SIG-M5 treated with dmso at 0.1 percent for 504 hours (cell line): ENCODE measurements around the gene CCDC146.
A peak's percentile ranks its signal among the peaks of the same experiment; 100 is the strongest.
"Not testable (repeated sequence)": the region's sequence is repeated elsewhere in the genome, so short reads cannot be mapped to it uniquely, and the experiment has no call there.

Experiments
- DNase-seq: peaks from one replicate; lab custom pipeline; 2025; ENCODE audit not compliant: unreplicated experiment; lab: John Stamatoyannopoulos, UW

CCDC146 gene

GRCh38 chr7:77244222-77244934, 122.0 kb downstream of the CCDC146 start:
- no peak for DNase-seq

- no peak for DNase-seq
Observed at GRCh38 chr7:77245015-77245755, 122.8 kb downstream of the CCDC146 start.

DNA sequence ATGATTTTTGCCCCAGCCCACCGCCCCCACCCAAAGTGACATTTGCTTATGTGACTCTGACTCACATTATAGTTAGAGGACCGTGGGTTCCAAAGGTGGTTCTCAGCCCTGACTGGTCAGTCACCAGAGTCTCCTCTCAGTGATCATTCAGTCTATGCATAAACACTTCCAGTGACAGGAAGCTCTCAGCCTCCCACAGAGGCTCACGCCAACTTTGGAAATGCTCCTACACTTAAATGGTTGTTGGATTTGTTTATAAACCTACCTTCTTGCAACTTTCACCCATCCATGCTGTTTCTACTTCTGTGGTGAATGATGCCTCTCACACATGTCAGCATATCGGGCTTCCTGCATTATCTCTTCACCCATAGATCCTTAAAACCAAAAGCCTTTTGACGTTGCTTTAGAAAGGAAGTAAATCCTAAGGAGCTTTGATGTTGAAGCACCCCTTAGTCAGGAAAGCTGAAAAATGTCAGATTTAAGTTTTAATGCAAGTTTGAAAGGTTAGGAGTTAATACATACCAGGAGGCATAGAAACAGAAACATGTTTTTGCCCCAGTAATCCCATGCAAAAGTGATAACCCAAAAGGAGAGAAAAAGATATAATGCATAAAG, 123.7 kb downstream of the CCDC146 start:
- DNase-seq: no peak

DNA sequence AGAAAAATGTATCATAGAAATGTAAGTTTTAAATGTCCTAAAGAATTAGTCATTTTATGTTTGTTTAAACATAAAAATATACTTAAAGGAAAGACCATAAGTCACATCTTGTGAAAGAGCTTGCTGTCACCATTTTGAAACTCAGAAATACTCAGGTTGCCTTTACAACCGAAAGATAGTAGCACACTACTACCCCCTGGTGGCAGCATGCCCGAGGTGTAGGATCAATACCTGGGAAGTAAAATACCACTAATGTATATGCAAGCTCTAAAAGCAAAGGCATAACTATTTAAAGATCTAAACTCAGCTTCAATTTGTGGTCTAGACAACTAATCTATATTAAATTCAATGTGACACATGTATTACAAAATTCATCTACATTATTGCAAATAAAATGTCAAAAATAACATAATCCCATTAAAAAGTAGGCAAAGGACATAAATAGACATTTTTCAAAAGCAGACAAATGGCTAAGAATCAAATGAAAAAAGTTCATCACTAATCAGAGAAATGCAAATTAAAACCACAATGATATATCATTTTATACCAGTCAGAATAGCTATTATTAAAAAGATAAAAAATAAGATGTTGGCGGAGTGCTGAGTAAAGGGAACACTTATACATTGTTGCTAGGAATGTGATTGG, 124.9 kb downstream of the CCDC146 start:
- DNase-seq: peak; percentile 67

DNA sequence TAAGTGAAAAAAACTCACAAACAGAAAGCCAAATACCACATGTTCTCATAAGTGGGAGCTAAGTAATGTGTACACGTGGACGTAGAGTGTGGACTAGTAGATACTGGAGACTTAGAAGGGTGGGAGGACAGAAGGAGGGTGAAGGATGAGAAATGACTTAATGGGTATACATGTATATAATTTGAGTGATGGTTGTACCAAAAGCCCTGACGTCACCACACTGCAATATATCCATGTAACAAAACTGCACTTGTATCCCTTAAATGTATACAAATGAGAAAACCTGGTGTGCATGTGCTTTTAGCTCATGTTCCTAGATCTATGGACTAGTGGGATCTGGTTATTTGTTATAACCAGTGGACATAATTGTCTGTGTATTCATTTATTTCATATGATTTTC, 125.7 kb downstream of the CCDC146 start:
- DNase-seq: no peak

GRCh38 chr7:77252506-77252905, 130.1 kb downstream of the CCDC146 start:
- peak; percentile 23 for DNase-seq

- DNase-seq: no peak
Observed at GRCh38 chr7:77253151-77253550, 130.7 kb downstream of the CCDC146 start.

DNA sequence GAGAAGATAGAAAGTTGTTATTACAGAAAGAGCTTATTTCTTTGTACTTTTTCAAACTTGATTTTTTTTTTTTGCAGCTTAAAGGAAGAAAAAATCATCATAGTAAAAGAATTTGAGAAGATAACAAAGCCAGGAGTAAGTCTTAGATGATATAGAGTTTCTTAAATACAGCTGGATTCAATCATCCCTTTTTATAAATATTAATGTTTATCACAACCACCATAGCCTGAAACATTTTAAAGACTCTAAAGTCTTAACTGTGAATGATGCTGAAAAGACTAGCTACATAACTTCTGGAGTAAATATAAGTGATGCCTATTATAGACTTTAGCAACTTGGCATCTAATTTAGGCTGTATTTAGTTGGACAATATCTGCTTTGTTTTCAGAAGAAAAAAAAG, 132.0 kb downstream of the CCDC146 start:
- no peak for DNase-seq

GRCh38 chr7:77254915-77255314, 132.5 kb downstream of the CCDC146 start:
- DNase-seq: no peak

- peak; percentile 69 for DNase-seq
Observed at GRCh38 chr7:77258014-77258413, 135.6 kb downstream of the CCDC146 start.

DNA sequence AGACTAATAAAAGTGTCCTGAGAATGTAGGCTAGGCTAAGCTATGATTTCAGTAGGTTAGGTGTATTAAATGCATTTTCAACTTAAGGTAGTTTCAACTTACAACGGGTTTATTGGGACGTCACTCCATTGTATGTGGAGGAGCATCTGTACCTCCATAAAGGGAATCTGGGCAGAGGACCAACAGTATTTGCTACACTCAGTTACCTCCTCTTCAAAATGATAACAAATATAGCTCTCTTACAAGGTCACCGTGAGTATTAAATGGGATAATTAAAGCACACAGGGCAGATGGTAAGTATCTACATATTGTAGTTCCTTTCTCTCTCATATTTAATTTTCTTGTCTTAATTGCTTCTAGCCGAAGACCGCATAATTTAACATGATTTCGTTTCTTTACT, 136.2 kb downstream of the CCDC146 start:
- DNase-seq: no peak

DNA sequence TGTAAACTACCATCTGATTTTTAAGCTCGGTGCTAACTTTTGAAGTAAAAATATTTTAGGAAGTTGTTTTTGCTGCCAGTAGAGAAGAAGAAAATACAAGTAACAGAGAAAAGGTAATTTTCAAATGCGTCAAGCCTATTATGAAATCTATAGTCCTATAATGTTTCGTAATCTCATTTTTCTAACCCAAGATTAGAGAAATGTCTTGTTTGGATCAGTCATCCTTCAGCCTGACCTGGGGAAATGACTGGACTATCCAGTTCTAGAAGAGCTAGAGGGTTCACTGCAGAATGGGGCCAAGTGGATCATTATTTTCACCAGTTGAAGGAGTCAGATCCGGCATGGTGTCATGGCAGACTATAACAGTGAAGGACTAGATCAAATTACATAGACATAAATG, 139.9 kb downstream of the CCDC146 start:
- no peak for DNase-seq

- no peak for DNase-seq
Observed at GRCh38 chr7:77265666-77266065, 143.3 kb downstream of the CCDC146 start.

GRCh38 chr7:77266291-77266794, 143.9 kb downstream of the CCDC146 start:
- no peak for DNase-seq

DNA sequence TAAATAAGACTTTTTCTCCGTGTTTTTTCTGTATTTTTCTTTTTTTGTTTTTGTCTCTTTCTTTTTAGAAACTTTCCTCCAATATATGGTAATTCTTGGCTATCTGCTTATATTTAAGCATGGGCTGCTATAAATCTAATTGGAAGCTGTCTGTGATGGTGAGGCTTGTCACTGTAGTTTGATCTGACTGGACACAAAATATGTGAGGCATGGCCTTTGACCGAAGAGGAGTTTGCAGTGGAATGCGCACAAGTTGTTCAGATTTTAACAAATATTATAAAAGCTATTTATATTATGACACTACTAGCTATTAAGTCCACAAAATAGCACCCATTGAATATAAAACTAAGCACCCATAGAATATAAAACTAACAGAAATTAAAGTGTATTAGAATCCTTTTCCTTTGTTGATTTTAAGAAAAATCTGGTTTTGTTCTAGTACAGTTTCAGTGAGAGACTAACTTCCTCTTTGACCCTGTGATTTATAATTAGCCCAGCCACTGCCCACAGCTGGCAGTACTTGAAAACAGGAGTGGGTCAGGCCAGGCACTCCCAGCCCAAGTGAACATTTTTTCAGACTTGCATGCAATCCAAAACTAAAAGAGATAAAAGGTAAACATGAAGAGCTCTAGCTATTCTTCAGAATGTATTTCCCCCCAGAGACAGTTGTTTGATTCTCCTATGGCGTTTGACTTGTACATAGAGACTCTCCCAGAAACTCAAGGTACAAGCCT, 147.1 kb downstream of the CCDC146 start:
- DNase-seq: peak; percentile 15

DNA sequence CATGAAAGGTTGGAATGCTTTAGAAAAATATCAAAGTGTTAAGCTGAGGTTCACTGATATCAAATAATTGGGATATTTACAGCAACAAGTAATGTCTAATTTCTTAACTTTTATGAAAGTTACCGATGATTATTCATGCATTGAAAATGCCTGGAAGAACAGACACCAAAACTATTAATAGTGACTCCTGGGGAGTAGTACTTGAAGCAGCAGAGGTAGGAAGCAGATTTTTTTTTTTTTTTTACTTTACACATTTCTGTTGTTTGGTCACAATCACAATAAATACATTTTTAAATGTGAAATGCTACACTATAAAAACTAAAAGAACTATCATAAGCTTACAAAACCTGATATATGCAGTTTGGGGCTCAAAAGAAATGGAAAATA, 147.7 kb downstream of the CCDC146 start:
- DNase-seq: no peak

GRCh38 chr7:77271766-77272165, 149.4 kb downstream of the CCDC146 start:
- DNase-seq: no peak

DNA sequence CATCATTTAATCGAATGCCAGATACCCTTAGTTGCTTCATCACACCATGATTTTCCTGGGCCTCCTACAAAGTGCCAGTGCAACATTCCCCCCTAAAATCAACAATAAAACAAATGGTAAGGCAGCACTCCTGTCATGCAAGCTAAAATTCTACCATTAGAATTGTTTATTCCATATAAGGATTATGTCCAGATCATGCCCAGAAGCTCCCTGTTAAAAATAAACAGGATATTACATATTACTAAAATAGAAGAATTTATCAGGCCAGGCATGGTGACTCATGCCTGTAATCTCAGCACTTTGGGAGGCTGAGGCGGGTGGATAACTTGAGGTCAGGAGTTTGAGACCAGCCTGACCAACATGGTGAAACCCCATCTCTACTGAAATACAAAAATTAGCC, 153.2 kb downstream of the CCDC146 start:
- DNase-seq: not testable (repeated sequence)

GRCh38 chr7:77276120-77276519, 153.7 kb downstream of the CCDC146 start:
- DNase-seq: no peak

- no peak for DNase-seq
Observed at GRCh38 chr7:77281780-77282478, 159.5 kb downstream of the CCDC146 start.
